Cardiac fibroblast (primary cell): Measurements from ENCODE around the gene FAM216B.
A peak's percentile ranks its signal among the peaks of the same experiment; 100 is the strongest.

ENCODE experiments used
- DNase-seq, 2 donors: peaks; one replicate each; pipeline versions ENCODE4 v3.0.0 to v3.0.0-alpha.2; 2010; ENCODE audit warnings: low read depth in 2 of 2
- H3K4me3 ChIP-seq, 2 donors: replicated peaks in 1 of 2; 1 replicate in 1 of 2; 2 replicates in 1 of 2; pipeline ENCODE4 v1.5.1; 2011; ENCODE audit warnings: low read depth in 2 of 2, low read length in 2 of 2, mild to moderate bottlenecking in 2 of 2, moderate library complexity in 1 of 2
- CTCF ChIP-seq: IDR thresholded peaks from one replicate; pipeline ENCODE4 v1.5.1; 2011; ENCODE audit warnings: low read depth, mild to moderate bottlenecking, low read length, inconsistent platforms

The FAM216B gene

GRCh38 chr13:42803563-42804204 lies 22.3 kb downstream of the FAM216B start:
- TF ChIP-seq CTCF: no peak
- no peak overlapping the region for H3K4me3 ChIP-seq
- DNase-seq: peak; percentile 29 to 64

- peak in 1 of 2 donors; percentile 19 for DNase-seq
- TF ChIP-seq CTCF: no peak
- no peak overlapping the region for H3K4me3 ChIP-seq
Observed at GRCh38 chr13:42804244-42804874, 23.0 kb downstream of the FAM216B start.

GRCh38 chr13:42807241-42807640 lies 25.9 kb downstream of the FAM216B start:
- DNase-seq: no peak
- no peak overlapping the region for H3K4me3 ChIP-seq
- no peak for TF ChIP-seq CTCF

- peak; percentile 20 to 81 for DNase-seq
- no peak for TF ChIP-seq CTCF
- no peak overlapping the region for H3K4me3 ChIP-seq
Observed at GRCh38 chr13:42807866-42808265, 26.5 kb downstream of the FAM216B start.

- TF ChIP-seq CTCF: no peak
- DNase-seq: no peak
- no peak overlapping the region for H3K4me3 ChIP-seq
Observed at GRCh38 chr13:42808341-42808940, 27.1 kb downstream of the FAM216B start.

GRCh38 chr13:42812316-42812715 lies 30.9 kb downstream of the FAM216B start:
- no peak for TF ChIP-seq CTCF
- H3K4me3 ChIP-seq: no peak overlapping the region
- peak; percentile 13 to 56 for DNase-seq
